AG08395 (cell line): Measurements from ENCODE around the gene MTRF1.

Experiments
- DNase-seq: peaks from one replicate; pipeline ENCODE4 v3.0.0; 2012; ENCODE audit warnings: mixed read lengths, low spot score

Gene MTRF1

GRCh38 chr13:41224113-41225110 lies 39.0 kb downstream of the MTRF1 start:
- peak; percentile 86 for DNase-seq

- peak; percentile 52 for DNase-seq
These were observed 41.0 kb downstream of the MTRF1 start for GRCh38 chr13:41222259-41222852.

- no peak for DNase-seq
These were observed 43.0 kb downstream of the MTRF1 start for GRCh38 chr13:41220401-41220800.

GRCh38 chr13:41216160-41216559 lies 47.2 kb downstream of the MTRF1 start:
- peak; percentile 18 for DNase-seq

GRCh38 chr13:41213919-41214318 lies 49.5 kb downstream of the MTRF1 start:
- DNase-seq: no peak

GRCh38 chr13:41213316-41213715 lies 50.1 kb downstream of the MTRF1 start:
- DNase-seq: no peak

GRCh38 chr13:41212881-41213280 lies 50.5 kb downstream of the MTRF1 start:
- no peak for DNase-seq

- DNase-seq: no peak
These were observed 52.3 kb downstream of the MTRF1 start for GRCh38 chr13:41211062-41211461.

- DNase-seq: no peak
These were observed 56.9 kb downstream of the MTRF1 start for GRCh38 chr13:41206467-41206866.

GRCh38 chr13:41203810-41204209 lies 59.6 kb downstream of the MTRF1 start:
- DNase-seq: no peak

- DNase-seq: peak; percentile 24
These were observed 63.2 kb downstream of the MTRF1 start for GRCh38 chr13:41200126-41200525.

GRCh38 chr13:41199526-41199925 lies 63.9 kb downstream of the MTRF1 start:
- no peak for DNase-seq

- DNase-seq: no peak
These were observed 64.3 kb downstream of the MTRF1 start for GRCh38 chr13:41199079-41199478.

- DNase-seq: no peak
These were observed 66.8 kb downstream of the MTRF1 start for GRCh38 chr13:41196620-41197019.

GRCh38 chr13:41196011-41196410 lies 67.4 kb downstream of the MTRF1 start:
- no peak for DNase-seq

GRCh38 chr13:41193919-41194824 lies 69.2 kb downstream of the MTRF1 start, which contains the start of gene KBTBD7:
KBTBD7 (minus strand) TSS chr13:41194569; CDS start chr13:41194257, 312 bp downstream.
- DNase-seq: peak; percentile 92

- no peak for DNase-seq
These were observed 69.9 kb downstream of the MTRF1 start for GRCh38 chr13:41193469-41193868.

- no peak for DNase-seq
These were observed 74.8 kb downstream of the MTRF1 start for GRCh38 chr13:41188584-41188983.

- DNase-seq: no peak
These were observed 76.9 kb downstream of the MTRF1 start for GRCh38 chr13:41186481-41186880.

- DNase-seq: no peak
These were observed 81.1 kb downstream of the MTRF1 start for GRCh38 chr13:41182231-41182630.

GRCh38 chr13:41179593-41180250 lies 83.7 kb downstream of the MTRF1 start:
- peak; percentile 3 for DNase-seq

GRCh38 chr13:41178040-41178439 lies 85.3 kb downstream of the MTRF1 start:
- DNase-seq: no peak
